ENCODE measurements around the gene ETFDH.
"Not testable (repeated sequence)": the region's sequence is repeated elsewhere in the genome, so short reads cannot be mapped to it uniquely, and the experiment has no call there.

Gene ETFDH

DNA sequence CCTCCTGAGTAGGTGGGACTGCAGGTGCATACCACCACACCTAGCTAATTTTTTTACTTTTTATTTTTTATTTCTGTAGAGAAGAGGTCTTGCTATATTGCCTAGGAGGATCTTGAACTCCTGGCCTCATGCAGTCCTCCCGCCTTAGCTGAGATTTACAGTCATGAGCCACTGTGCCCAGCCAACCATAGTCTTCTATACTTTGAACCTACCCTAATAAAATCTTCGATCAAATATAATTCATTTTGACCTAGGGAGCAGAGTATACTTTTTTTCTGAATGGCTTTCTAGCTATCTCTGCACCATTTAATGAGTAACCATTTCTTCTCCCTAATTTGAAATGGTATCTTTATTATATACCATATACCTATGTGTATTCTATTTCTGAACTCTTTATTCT, 6.7 kb downstream of the ETFDH start:
- DNase-seq (ENCODE audit: low read depth) = no peak
- no peak overlapping the region for H3K4me3 ChIP-seq (ENCODE audit: low read length)
- TF ChIP-seq, protein P1, sequence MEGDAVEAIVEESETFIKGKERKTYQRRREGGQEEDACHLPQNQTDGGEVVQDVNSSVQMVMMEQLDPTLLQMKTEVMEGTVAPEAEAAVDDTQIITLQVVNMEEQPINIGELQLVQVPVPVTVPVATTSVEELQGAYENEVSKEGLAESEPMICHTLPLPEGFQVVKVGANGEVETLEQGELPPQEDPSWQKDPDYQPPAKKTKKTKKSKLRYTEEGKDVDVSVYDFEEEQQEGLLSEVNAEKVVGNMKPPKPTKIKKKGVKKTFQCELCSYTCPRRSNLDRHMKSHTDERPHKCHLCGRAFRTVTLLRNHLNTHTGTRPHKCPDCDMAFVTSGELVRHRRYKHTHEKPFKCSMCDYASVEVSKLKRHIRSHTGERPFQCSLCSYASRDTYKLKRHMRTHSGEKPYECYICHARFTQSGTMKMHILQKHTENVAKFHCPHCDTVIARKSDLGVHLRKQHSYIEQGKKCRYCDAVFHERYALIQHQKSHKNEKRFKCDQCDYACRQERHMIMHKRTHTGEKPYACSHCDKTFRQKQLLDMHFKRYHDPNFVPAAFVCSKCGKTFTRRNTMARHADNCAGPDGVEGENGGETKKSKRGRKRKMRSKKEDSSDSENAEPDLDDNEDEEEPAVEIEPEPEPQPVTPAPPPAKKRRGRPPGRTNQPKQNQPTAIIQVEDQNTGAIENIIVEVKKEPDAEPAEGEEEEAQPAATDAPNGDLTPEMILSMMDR (IDR thresholded peaks at IDR 0.05; ENCODE audit: insufficient read depth, low read depth, low read length, missing control alignments) = no peak

- DNase-seq (ENCODE audit: low read depth) = no peak
- TF ChIP-seq, protein P1 (IDR thresholded peaks at IDR 0.05; ENCODE audit: insufficient read depth, low read depth, low read length, missing control alignments) = no peak
- no peak overlapping the region for H3K4me3 ChIP-seq (ENCODE audit: low read length)
These were observed 9.5 kb downstream of the ETFDH start for GRCh38 chr4:158681629-158682028.

- TF ChIP-seq, protein P1 (IDR thresholded peaks at IDR 0.05; ENCODE audit: insufficient read depth, low read depth, low read length, missing control alignments) = no peak
- H3K4me3 ChIP-seq (ENCODE audit: low read length) = no peak overlapping the region
- DNase-seq (ENCODE audit: low read depth) = no peak
These were observed 10.0 kb downstream of the ETFDH start for GRCh38 chr4:158682066-158682465.

DNA sequence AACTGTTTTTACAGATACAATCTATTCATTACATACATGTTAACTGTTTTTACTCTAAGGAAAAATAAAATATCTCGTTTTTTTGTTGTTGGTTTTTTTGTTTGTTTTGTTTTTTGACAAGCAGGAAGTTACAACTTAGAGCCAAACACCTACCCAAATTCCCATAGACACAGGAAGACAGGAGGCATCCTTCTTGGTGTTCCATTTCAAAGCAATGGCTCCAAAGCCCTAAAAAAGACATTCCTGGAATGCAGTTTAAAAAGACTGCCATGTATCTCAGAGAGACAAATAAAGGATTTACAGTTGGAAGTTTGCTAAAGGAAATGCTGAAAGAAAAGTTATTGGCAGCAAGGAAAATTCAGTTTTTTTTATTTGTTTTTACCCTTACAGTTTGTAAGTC, 16.7 kb downstream of the ETFDH start:
- no peak overlapping the region for H3K4me3 ChIP-seq (ENCODE audit: low read length)
- DNase-seq (ENCODE audit: low read depth) = no peak
- TF ChIP-seq, protein P1 (IDR thresholded peaks at IDR 0.05; ENCODE audit: insufficient read depth, low read depth, low read length, missing control alignments) = no peak

- TF ChIP-seq, protein P1 (IDR thresholded peaks at IDR 0.05; ENCODE audit: insufficient read depth, low read depth, low read length, missing control alignments) = no peak
- no peak for DNase-seq (ENCODE audit: low read depth)
- H3K4me3 ChIP-seq (ENCODE audit: low read length) = no peak overlapping the region
These were observed 32.2 kb downstream of the ETFDH start for GRCh38 chr4:158704274-158704673.

DNA sequence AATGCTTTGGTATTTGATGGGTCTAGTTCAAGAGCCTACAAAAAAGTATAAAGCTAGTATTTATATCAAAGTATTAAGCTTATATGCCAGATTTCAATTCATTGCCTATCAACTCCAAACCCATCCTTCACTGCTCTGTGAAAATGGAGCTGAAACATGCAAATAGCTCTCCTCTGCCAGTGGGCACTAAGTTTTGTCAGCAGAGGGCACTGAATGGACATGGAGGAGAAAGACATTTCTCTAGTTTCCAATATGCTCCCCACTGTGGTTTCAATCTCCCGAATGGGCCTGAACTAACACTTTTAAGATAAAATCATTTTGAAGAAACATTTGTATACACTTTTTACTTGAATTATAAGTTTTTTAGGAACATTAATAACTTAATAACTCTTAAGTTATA, 38.7 kb downstream of the ETFDH start:
- no peak overlapping the region for H3K4me3 ChIP-seq (ENCODE audit: low read length)
- TF ChIP-seq, protein P1 (IDR thresholded peaks at IDR 0.05; ENCODE audit: insufficient read depth, low read depth, low read length, missing control alignments) = peak; percentile 32
- DNase-seq (ENCODE audit: low read depth) = peak; percentile 1

DNA sequence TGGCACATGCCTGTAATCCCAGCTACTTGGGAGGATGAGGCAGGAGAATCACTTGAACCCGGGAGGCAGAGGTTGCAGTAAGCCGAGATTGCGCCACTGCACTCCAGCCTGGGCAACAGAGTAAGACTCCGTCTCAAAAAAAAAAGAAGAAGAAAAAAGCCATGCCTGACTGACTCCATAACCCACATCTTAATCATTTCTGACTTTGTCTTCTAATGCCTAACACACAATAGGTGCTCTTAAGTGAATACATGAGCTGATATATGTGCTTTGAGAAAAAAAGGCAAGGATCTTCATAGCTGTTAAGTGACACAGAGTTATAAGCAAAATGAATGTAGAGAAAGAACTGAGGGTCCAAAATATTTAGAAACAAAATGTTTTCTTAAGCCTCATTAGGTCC, 40.5 kb downstream of the ETFDH start:
- DNase-seq (ENCODE audit: low read depth); H3K4me3 ChIP-seq (ENCODE audit: low read length): not testable (repeated sequence)

- H3K4me3 ChIP-seq (ENCODE audit: low read length) = no peak overlapping the region
- DNase-seq (ENCODE audit: low read depth) = no peak
- TF ChIP-seq, protein P1 (IDR thresholded peaks at IDR 0.05; ENCODE audit: insufficient read depth, low read depth, low read length, missing control alignments) = no peak
These were observed 42.8 kb downstream of the ETFDH start for GRCh38 chr4:158714937-158715336.

All from epithelial cell of esophagus (primary cell).